ENCODE measurements around the gene TRAPPC6A.

GRCh38 chr19:45135176-45135885 is 42.7 kb downstream of the TRAPPC6A start:
- TF ChIP-seq, protein P1, sequence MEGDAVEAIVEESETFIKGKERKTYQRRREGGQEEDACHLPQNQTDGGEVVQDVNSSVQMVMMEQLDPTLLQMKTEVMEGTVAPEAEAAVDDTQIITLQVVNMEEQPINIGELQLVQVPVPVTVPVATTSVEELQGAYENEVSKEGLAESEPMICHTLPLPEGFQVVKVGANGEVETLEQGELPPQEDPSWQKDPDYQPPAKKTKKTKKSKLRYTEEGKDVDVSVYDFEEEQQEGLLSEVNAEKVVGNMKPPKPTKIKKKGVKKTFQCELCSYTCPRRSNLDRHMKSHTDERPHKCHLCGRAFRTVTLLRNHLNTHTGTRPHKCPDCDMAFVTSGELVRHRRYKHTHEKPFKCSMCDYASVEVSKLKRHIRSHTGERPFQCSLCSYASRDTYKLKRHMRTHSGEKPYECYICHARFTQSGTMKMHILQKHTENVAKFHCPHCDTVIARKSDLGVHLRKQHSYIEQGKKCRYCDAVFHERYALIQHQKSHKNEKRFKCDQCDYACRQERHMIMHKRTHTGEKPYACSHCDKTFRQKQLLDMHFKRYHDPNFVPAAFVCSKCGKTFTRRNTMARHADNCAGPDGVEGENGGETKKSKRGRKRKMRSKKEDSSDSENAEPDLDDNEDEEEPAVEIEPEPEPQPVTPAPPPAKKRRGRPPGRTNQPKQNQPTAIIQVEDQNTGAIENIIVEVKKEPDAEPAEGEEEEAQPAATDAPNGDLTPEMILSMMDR (IDR thresholded peaks at IDR 0.05) = no peak
- no peak for TF ChIP-seq POLR2A (IDR thresholded peaks at IDR 0.05)
- no peak for TF ChIP-seq EP300 (IDR thresholded peaks at IDR 0.05; ENCODE audit: low read depth)

Data from transverse colon (tissue), 3 donors.